Measurements from ENCODE around the gene TIMM10B.
"Not testable (repeated sequence)": the region's sequence is repeated elsewhere in the genome, so short reads cannot be mapped to it uniquely, and the experiment has no call there.

TIMM10B gene

DNA sequence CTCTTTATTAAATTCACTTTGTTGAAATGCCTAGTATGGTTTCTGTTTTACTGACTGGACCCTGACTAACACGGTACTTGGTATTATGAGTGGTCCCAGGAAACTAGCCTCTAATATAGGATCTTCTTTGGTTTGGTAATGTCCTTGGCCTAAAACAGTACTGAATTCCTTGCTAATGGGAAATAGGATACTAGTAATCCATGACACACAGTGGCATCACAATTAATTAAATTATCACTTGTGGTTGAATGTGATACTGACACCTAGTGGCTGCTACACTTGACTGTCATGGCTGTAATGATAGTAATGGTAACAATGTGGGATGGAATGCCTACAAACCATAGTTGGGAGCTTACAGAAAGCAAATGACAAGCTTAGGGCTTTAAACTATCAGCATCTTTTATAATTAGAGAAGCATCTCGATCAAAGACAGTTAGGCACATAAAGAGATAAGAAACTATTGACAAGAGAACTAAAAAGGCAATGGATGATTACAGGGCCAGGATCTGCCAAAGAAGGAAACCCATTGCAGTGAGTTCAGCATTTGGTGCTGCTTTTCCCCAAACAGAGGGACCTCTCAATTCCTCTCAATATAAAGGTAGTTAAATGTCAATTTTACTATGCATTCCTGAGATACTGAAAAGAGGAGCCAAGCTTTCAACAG, 24.4 kb downstream of the TIMM10B start:
- DNase-seq (ENCODE audit: low read depth, low spot score), result no peak

GRCh38 chr11:6516865-6517264, 35.6 kb downstream of the TIMM10B start:
- DNase-seq (ENCODE audit: low read depth, low spot score), result no peak

DNA sequence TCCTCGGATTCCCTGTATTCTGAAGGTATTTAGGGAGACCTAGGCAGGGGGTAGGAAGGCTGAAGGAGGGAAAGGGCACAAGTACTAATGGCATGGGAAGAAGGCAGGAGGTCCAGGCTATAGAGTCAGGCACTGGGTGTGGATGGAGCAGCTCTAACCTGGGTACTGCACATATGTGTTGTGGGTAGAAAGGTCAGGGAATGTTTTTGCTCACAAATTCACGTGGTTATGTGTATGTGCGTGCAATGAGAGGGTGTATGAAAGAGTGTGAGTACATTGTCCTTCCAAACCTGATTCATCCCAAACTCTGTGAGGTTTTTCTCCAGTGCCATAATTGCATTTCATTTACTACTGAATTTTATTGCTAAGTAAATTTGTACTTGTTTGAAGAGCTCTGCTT, 39.0 kb downstream of the TIMM10B start:
- DNase-seq (ENCODE audit: low read depth, low spot score), result no peak

DNA sequence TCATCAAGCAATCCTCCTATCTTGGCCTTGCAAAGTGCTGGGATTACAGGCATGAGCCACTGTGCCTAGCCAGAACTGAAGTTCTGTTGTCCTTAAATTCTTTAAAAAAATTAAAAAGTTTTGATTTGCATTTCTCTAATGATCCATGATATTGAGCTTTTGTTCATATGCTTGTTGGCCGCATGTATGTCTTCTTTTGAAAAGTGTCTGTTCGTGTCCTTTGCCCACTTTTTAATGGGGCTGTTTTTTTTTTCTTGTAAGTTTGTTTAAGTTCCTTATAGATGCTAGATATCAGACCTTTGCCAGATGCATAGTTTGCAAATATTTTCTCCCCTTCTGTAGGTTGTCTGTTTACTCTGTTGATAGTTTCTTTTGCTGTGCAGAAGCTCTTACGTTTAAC, 40.6 kb downstream of the TIMM10B start:
- DNase-seq (ENCODE audit: low read depth, low spot score), result not testable (repeated sequence)

- DNase-seq (ENCODE audit: low read depth, low spot score), result no peak
Observed at GRCh38 chr11:6523253-6523652, 42.0 kb downstream of the TIMM10B start.

DNA sequence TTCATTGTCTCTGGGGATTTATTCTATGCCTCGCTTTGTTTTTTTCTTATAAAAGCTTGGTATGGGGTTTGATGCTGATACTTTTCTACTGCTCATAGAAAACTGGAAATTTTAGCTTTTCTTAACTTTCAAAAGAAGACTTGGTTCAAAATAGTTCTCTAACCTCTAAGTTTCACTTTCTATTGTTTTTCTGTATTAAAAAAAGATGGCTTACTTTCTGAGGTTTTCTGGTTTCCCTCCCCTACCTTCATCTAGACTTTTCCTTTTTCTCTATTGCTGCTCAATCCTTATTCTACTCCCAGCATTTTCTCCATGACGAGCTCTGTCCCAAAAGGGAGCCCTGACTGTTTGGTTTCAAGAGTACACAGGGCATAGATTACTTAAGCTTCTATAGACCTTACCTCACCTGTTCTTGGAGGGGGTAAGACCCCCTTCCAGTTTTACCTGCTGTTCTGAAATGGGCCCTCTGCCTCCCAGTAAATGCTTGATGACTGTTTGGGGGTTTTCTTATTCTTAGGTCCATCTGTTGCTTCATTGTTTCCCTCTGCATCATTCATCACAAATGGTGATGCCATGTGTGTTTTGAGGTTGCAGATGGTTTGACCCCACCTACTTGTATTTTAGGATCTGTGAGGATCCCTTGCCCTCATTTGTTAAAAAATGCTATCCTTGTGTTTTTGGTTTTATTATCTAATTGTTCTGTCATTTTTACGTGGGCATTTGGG, 45.3 kb downstream of the TIMM10B start:
- DNase-seq (ENCODE audit: low read depth, low spot score), result no peak

DNA sequence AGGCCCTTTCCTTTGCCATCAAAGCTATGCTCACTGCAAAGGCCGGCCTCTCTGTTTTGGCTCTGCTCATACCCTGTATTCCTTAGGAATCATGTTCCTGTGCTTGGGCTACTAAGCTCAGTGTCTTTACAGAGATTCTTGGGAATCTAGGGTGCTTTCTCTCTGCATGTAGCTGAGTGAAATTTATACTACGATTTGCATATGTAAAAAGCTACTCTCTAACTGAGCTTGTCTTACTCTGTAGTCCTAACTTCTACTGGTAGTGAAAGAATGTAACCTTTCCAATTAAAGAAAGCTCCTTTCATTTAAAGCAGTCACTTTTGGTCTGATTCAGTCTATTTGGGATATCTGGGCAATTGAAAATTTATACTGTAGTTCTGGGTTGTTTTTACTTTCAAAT, 48.0 kb downstream of the TIMM10B start:
- DNase-seq (ENCODE audit: low read depth, low spot score), result no peak

DNA sequence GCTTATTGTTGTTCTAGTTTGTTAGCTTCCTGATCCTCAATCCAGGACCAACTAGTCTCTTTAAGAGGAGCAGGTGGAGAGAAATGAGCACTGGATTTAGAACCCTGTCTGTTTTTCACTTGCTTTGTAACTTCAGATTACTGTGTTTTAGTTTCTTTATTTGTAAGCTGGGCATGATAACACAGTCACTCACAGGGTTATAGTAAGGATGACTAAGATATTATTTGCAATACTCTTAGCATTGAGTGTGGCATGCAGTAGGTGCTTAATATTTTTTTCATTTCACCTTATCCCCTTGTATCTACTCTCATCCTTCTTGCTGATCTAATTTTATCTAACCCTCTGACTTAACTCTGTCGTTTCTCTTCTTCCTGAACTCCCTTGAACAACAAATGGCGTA, 49.5 kb downstream of the TIMM10B start:
- DNase-seq (ENCODE audit: low read depth, low spot score), result no peak

DNA sequence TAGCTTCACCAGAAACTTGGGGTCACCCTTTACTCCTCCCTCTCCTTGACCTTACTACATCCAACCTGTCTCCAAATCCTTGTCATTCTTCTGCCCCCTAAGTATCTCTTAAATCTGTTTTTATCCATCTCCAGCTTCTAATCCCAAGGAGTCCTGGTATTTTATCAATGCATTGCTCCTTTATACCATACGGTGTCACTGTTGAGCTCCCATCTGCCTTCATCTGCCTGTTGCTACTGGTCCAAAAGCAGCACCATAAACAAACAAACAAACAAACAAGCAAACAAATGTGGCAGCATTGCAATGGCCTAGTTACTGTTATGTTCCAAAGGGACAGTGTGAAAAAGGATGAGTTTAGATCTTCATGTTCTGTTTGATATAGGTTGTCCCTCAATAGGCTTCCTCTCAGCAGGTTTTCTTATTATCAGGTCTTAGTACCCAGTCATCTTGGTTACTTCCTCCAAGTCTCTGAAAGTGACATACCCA, 50.0 kb downstream of the TIMM10B start:
- no peak for DNase-seq (ENCODE audit: low read depth, low spot score)
